Measurements from ENCODE around the gene CHI3L1.

DNA sequence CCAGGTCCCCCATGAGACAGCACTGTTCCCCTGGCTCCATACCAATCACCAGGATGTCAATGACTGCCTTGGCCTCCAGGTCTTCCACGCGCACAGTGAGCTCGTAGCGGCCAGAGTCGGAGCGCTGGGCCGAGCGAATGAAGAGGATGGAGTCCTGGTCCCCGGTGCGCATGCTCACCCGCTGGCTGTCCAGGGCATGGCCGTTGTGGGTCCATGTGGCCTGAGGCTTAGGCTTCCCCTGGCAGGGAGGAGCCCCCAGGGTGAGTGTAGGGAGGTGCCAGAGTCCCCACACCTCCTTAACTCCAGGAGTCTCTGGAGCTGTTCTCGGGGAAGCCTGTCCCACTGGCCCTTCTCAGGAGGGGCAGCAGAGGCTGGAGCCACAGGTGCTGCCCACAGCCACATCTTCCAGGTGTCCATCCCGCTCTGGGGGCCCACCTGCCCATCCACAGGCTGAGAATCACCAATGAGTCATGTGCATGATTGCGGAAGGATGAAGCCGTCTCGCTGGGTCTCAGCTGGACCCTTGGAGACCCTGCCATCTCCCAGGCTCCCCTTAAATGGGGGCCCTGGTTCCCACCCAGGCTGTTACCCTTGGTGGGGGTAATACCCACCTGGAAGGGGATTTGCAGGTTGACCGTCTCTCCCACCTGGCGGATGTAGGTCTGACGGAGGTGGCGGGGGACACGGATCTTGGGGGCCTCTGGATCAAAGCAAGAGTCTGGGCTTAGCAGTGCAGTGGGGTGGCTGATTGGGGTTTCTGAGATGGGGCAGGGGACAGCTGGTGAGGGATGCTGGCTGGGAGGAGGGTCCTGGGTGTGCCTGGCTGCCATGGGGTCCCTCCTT, 14.9 kb downstream of the CHI3L1 start:
- TF ChIP-seq POLR2AphosphoS5 (IDR thresholded peaks at IDR 0.05; ENCODE audit: low read depth, low read length) (no peak), TAF1 (IDR thresholded peaks at IDR 0.05; ENCODE audit: borderline replicate concordance, insufficient read depth, low read length) (no peak)
- TF ChIP-seq, protein P1, sequence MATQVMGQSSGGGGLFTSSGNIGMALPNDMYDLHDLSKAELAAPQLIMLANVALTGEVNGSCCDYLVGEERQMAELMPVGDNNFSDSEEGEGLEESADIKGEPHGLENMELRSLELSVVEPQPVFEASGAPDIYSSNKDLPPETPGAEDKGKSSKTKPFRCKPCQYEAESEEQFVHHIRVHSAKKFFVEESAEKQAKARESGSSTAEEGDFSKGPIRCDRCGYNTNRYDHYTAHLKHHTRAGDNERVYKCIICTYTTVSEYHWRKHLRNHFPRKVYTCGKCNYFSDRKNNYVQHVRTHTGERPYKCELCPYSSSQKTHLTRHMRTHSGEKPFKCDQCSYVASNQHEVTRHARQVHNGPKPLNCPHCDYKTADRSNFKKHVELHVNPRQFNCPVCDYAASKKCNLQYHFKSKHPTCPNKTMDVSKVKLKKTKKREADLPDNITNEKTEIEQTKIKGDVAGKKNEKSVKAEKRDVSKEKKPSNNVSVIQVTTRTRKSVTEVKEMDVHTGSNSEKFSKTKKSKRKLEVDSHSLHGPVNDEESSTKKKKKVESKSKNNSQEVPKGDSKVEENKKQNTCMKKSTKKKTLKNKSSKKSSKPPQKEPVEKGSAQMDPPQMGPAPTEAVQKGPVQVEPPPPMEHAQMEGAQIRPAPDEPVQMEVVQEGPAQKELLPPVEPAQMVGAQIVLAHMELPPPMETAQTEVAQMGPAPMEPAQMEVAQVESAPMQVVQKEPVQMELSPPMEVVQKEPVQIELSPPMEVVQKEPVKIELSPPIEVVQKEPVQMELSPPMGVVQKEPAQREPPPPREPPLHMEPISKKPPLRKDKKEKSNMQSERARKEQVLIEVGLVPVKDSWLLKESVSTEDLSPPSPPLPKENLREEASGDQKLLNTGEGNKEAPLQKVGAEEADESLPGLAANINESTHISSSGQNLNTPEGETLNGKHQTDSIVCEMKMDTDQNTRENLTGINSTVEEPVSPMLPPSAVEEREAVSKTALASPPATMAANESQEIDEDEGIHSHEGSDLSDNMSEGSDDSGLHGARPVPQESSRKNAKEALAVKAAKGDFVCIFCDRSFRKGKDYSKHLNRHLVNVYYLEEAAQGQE (IDR thresholded peaks at IDR 0.05; ENCODE audit: insufficient read depth in 1 of 2, low read depth in 2 of 2, low read length in 2 of 2): no peak

Data from PFSK-1 (cell line).